GM18508 (cell line): ENCODE data around the gene NDRG3.

Experiments
- ATAC-seq: cut with Tn5 transposase; IDR thresholded peaks from one replicate; pipeline ENCODE4 v1.9.1; 2021; ENCODE audit warnings: moderate number of reproducible peaks; ENCODE audit not compliant: insufficient read depth, unreplicated experiment

The NDRG3 gene

DNA sequence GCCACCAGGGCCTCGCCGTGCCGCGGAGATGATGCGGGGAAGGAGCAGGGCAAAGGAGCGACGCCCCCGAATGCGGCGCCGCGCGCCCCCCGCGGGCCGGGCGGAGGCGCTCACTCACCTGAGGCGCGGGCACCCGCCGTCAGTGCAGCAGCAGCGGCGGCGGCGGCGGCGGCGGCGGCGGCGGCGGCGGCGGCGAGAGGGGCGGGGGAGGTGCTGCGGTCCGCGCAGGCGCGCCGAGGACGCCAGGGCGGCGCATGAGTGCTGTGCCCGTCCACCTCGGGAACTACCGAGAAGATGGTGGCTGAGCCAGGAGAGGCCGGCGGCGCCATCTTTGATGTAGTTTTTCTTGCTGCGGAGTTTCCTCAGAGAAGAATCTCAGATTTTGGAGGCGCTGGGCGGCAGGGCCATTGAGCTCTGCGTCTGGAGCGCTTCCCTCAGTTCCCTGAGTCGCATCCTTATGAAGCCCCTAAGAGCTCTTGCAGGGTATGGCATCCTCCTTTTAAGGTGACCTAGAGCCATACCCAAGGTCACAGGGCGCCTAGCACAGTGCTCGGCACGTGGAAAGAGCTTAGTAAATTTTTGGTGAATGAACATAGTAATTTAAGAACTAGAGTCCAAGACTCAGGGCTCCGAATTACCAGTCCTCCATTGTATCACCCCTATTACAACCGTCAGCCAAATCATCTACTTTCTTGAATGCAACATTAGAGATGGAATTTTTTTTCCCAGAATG lies at the start of gene NDRG3:
TSS of gene NDRG3 (minus strand) at position 164 of the 733 bp plus-strand sequence. CDS start 24,355 bp downstream, outside the sequence.
- ATAC-seq: peak; percentile 79

DNA sequence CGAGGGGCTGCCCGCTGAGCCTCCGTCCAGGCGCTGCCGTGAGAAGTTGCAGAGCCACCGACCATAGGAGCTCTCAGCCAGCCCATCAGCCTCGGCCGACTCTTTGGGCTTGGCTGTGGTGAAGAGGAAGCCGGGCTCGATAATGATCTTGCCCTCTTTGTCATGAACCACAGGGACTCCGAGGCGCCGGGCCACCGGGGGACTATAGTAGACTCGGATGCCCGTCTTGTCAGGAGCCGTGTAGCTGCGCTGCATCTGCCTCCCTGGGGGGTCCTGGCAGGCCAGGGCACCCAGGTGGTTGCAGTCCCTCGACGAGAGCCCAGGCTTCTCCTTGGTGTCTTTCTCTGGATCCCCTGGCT lies 48.2 kb upstream of the NDRG3 start:
- ATAC-seq: no peak

DNA sequence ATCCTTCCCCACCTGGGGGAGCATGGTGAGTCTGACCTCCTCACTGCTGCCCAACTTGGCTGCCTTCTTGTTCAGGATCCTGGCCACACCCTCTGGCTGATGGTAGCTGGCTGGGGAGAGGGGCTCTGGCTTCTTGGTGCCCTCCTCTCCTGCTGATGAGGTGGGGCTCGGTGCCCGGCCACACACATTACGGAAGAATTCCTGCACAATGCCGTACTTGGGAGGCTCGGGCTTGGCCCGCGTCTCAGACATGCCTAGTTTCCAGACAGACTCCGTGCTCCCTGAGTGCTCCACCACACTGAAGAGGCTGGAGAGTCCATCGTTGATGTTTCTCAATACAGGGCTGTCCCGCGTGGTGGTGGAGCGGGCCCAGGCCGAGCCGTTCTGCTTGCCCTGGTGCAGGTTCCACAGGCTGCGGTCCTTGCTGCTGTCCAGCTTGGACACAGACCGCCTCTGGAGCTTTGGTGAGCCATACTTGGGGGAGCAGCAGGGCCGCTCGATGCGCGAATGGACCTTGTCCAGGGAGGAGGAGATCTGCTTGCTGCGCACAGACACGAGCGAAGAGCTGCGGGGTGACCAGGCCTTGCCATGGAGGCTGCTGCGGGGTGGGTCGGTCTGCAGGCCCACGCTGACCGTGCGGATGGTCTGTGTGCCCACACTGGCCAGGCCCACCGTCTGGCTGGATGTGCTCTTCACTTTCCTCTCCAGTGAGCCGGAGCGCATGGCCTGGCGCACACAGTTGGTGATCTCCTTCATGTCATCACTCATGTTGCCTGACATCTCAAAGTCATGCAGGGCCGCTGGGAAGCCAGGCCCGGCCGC lies 47.6 kb upstream of the NDRG3 start:
- no peak for ATAC-seq

DNA sequence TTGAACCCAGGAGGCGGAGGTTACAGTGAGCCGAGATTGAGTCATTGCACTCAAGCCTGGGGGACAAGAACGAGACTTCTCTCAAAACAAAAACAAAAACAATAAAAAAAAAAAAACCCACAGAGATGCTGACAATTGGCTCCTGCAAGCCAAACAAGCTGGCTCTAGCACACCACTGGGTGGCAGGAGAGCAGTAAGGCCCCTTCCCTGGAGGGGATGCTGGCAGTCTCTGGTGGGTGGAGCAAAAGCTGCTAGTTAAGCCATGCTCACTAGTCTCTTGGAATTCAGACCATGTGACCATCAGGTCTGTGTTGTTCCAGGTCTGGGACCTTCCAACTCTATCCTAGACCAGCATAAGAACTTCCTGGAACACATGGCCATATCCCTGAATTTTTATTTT lies 46.5 kb upstream of the NDRG3 start:
- no peak for ATAC-seq

DNA sequence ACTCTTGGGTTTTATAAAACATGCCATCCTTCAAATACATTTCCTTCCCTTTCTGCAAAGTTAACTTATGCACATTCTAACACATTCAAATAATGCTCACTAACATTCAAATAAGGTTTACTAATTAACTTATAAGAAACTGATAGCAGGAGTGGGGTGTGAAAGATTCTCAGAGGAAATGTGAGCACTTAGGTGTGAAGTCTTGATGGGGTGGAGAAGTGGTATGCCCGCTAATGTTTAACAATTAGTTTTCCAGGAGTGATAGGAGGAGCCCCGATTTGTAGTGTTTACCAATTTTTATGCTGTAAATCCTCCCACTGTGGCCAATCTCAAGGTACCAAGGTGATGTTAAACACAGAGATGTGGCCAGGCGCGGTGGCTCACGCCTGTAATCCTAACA lies 46.0 kb upstream of the NDRG3 start:
- no peak for ATAC-seq

DNA sequence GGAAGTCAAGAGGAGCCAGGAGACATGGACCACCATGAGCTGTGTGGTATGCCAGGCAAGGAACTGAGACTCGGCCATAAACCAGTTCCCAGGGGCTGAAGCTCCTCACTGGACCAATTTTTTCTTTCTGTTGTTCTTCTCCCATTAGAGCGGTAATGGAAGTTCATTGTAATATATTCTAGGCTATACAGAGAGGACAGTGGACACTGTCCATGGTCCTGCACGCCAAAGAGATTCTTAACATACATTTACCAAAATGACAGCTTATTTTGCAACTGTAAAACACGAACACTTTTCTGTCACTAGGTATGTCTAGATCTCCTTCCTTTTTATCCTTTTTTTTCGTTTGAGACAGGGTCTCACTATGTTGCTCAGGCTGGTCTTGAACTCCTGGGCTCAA lies 40.8 kb upstream of the NDRG3 start:
- no peak for ATAC-seq

DNA sequence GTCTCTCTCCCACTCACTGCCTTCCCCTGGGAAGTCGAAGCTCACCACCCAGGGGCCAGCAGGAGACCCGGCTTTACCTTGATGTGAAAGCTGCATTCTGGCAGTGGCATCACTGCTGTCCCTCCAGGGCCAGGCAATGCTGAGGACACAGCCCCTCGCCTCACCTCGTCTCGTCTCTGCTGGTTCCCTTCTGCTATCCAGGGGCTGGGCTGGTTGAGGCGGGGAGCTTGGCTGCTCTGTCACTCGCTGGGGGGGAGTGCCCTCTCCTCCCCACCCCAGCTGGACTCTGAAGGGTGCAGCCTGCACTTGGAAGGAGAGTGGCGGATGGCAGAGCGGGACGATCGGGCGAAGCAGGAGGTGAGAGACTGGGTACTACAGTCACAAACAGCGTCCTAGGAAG lies 40.4 kb upstream of the NDRG3 start:
- no peak for ATAC-seq

DNA sequence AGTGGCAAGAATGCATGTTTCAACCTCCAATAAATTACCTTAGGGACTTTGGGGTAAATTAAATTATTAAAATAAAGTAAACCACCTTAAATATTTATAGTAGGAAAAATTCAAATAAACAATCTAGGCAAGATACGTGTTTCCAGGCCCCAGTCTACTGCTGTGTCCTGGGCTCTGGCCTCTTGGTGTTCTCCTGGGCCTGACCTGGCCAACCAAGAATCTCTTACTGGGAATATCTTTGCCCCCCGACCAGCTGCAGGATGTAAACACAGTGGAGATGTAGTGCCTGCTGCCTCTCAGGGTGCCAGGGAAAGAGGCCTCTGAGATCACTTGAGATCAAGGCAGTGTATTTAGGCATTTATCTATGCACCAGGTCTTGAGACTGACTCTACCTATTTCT lies 39.4 kb upstream of the NDRG3 start:
- no peak for ATAC-seq

DNA sequence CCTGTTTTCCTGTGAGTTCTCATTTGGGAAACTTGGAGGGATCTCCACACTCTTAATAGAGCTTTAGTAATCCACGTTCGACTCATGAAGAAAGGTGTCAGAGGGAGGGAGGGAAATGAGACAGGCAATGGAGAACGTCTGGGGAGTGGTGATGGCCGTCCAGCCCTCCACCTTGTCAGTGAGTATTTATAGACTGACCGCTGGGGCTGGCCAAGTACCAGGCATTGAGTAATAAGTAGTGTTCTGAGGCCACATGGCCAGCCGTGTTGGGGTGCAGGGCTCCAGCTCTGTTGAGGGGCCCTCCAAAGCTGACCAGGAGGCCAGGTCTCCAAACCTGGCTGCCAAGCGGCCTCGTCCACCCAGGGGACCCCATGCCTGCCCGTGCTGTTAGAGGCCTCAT lies 39.0 kb upstream of the NDRG3 start:
- ATAC-seq: no peak

DNA sequence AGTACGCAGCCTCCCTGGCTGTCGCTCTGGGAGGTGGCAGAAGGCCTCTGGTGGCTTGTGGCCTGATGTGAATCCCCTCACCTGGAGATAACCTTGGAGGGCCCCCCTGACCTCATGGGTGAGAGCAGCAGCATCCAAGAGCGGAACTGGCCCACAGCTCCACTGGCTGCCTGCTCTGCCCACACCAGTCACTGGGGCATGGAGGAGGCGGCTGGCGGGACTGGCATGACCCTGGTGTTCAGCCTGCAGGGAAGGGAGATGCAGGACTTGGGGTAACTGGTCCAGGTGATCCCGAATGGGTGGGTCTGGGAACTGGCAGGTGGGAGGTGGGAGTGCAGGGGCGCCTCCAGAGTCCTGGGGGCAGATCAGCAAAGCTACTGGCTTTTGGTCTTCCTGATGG lies 38.2 kb upstream of the NDRG3 start:
- ATAC-seq: no peak

DNA sequence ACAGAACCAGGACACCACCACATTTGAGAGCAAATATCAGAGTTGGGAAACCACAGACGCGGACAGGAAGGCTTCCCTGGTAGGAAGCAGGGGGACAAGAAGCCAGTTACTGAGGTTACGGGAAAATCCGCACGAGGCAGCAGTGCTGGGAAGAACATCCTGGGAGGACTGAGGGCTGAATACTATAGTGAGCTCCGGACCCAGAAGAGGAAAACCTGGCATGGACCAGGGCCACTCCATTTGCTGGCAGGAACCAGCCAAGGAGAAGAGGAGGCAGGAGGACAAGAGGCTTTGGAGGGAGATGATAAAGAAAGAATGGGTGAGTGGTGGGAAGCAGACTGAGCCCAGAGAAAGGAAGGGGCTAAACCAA lies 33.8 kb upstream of the NDRG3 start:
- no peak for ATAC-seq

DNA sequence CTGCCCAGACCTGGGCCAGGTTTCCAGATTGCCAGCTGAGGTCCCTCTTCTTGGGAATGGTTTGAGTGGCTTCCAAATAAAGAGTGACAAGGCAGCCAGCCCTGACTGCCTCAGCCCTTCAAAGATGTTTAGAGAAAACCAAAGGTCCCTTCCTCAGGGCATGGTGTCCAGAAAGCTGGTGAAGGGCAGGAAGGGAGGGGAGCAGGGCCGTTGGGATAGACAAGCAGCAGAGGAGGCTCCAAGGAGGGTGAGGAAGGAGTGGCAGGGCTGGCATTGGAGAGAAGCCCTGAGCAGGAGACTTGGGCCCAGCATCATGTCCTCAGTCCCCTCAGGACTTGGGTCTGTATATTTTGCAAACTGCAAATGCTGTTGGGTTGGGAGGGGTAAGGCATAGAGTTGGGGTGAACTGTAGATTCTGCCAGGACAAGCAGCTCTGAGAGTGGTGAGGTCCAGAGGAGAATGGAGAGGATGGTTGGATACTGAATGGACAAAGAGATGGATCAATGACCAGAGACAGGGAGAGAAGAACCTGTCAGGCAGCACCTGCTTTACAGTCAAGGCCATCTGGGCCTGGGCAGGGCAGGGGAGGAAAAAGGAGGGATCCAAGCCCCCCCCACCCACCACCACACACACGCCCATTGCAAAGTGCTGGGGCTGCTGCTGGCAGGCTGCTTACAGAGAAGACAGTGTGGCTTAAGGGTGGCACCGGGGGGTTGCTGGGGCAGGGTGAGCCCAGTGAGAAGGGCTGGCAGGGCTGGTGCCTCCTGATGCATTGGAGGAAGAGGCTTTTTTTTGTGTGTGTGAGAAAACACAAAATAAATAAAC lies 33.2 kb upstream of the NDRG3 start:
- no peak for ATAC-seq

DNA sequence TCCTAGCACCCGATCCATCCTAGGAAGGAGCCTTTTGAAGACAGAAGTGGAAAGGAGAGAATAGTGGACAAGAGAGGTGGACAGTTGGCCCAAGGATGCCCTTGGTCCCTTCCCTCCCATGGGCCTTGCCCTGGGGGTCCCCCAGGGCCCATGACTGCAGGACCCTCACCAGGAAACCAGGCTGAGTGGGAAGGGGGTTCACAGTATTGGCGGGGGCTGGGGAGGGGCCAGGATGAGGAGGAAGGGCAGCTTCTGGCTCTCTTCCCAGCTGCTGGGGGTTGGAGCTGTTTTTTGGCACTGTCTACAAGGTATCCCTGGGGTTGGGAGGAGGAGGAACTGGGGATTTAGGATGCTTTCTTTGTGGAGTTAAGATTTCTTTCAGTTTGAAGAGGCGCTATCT lies 31.7 kb upstream of the NDRG3 start:
- ATAC-seq: no peak

DNA sequence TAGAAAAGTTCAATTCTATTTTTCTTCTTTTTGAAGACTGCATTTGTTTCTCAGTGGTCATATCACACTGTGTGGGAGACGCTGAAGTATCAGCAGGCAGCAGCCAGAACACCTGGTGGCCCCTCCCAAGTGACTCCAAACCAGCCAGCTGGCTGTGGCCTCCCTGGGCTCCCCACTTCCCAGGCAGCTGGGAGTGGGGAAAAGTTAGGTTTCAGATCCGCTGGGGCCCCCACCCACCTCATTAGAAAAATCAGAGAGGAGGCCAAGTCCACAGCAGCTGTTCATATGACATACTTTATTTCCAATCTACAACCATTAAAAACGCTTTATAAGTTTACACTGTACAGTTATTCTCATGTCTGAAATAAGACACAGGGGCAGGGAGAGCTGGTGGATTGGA lies 31.3 kb upstream of the NDRG3 start:
- no peak for ATAC-seq

DNA sequence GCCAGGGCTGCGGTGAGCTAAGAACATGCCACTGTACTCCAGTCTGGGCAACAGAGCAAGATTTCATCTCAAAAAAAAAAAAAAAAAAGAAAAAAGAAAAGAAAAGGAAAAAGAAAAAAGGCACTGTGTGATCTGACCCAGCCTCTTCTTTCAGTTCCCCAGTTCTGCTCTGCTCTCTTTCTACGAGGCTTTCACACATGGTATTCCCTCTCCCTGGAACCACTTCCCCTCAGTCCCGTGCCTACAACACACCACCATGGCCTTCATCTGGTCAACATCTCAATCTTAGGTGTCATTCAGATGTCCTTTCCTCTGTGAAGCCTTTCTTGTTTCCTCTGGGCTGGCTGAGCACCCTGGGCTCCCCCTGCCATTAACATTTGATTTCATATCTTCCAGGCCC lies 29.9 kb upstream of the NDRG3 start:
- no peak for ATAC-seq

DNA sequence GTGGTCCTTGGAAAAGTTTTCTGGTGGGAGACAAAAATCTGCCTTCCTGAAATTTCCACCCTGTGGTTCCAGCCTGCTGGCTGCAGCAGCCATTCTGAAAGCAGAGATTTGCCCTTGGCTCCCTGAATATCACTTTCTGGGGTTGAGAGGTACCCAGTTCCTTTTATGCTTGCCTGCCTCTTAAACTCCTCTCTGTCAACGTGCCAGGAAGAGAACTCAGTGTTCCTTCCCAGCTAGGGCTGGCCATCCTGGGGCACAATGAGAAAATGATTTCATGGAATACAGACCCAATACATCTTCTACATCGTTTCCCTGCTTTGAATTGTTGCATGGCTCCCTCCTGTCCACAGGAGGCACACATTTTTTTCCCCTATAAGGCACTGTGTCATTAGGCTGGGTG lies 29.3 kb upstream of the NDRG3 start:
- ATAC-seq: no peak

DNA sequence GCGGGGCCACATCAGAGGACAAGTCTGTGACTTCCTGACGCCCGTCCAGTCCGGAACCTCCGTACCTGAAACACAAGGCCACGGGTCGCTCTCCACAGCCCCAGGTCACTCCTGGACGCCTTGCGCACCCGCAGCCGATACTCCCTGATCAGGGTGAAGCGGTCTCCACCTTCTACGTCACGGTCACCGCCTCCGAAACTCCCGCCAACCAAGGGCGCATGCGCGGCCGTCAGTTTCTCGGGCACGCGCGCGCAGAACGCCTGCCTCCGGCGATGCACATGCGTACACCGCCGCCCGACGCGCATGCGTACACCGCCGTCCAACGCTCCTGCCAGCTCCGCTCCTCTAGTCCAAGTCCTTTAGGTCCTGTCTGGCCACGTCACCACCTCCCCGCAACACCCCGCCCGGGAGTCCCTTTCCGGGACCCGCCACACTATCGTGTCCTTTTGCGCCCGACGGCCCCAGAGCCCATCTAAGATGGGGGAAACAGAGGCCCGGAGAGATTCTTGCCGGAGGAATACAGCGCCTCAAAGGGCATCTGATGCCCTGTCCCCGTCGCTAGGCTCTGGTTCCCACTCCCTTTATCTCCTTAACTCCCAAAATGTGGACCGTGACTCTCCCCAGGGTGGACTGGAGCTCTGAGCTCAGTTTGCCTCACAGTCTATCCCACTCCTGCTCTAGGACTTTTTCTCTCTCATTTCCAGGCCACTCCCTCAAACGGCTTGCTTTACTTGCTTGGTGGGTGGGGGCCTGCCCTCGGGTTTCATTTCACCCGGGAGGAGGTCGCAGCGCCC lies 27.9 kb upstream of the NDRG3 start, which contains the start of gene DSN1:
TSS of gene DSN1 (minus strand) at position 167 of the 794 bp plus-strand sequence. CDS start 2,305 bp downstream, outside the sequence.
- peak; percentile 44 for ATAC-seq

DNA sequence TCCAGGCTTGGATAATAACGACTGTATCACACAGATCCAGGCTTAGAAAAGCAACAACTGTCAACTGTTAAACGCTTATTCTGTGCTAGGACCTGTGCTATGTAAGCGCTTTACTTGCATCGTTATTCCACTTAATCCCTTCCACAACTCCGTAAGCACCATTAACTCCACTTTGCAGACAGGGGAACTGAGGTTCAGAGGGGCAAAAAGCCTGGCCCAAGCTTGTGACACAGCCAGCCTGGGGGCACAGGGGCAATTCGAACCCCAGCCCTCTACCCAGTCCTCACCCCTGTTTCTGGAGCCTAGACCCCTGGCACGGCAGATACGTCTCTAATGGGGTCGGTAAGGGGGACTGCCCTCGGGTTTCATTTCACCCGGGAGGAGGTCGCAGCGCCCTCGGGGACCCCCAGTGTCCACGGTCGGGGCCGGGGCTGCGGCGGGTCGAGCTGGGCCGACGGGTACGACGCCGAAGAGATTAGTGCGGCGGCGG lies 27.3 kb upstream of the NDRG3 start:
- peak; percentile 14 for ATAC-seq

DNA sequence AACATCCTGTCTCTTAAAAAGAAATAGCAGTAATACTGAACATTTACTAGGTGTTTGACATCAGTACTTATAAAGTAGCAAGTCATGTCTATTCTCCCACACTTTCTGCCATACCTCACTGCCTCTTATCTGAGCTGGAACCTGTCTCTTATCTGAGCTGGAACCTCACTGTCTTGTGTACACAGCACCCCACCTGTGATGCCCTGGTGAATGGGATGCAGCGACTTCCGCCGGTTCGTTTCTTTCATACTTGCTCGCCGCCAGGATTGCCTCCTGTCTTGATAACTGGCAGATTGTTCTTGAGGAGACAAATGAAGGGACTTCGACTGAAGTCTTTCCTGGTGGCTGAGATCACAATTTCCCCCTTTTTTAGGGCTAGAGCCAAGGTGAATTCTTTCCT lies 24.8 kb upstream of the NDRG3 start:
- no peak for ATAC-seq
